Prostate gland (tissue), 2 donors: ENCODE results near the gene C3orf20.

Source experiments
- CTCF ChIP-seq, 4 experiments: fragments of 200-600 bp in 2 of 4; fragments of 450-650 bp in 2 of 4; sonication (generic) in 2 of 4; IDR thresholded peaks; 1 replicate in 3 of 4; 2 replicates in 1 of 4; pipeline ENCODE4 v1.5.1; 2016 to 2019; ENCODE audit warnings: antibody characterized with exemption in 4 of 4, mild to moderate bottlenecking in 2 of 4, moderate library complexity in 2 of 4
- POLR2A ChIP-seq: fragments of 450-650 bp; IDR thresholded peaks from one replicate; pipeline ENCODE4 v1.6.1; 2016; ENCODE audit warnings: antibody characterized with exemption, mild to moderate bottlenecking

GRCh38 chr3:14719006-14719405 is 44.1 kb downstream of the C3orf20 start:
- no peak for TF ChIP-seq CTCF (IDR thresholded peaks at IDR 0.05)
- no peak for TF ChIP-seq POLR2A
